Naive thymus-derived CD8-positive, alpha-beta T cell (primary cell): Measurements from ENCODE around the gene KIAA0513. TPM values are rescaled to one million over a fixed set of nuclear protein-coding genes. Genes with fewer than 3 reads are reported as not detected.
"Not testable (repeated sequence)": the region's sequence is repeated elsewhere in the genome, so short reads cannot be mapped to it uniquely, and the experiment has no call there.

Source experiments
- ATAC-seq, 2 donors: fragments of 150-1000 bp; cut with Tn5 transposase in 1 of 2; sonication (Bioruptor Pico), chemical (Tn5 transposase) in 1 of 2; 1 replicate in 1 of 2; 2 replicates in 1 of 2; pipeline ENCODE4 v1.10.0; 2021; ENCODE audit warnings: mild to moderate bottlenecking in 2 of 2, moderate library complexity in 2 of 2
- POLR2A ChIA-PET: fragments of 350-600 bp; sonication (Branson Sonifier 250); formaldehyde crosslinking; loops from one replicate; lab custom pipeline; 2021; ENCODE audit warnings: antibody characterized with exemption; lab: Charles Lee
- DNase-seq, 10 donors: peaks; one replicate each; pipeline versions ENCODE4 v3.0.0 to v3.0.0-alpha.2; 2020 to 2022
- H3K27ac Mint-ChIP-seq, 10 donors: one replicate each; pipeline ENCODE4 v1.8.0; 2020 to 2022; ENCODE audit warnings: mild to moderate bottlenecking in 10 of 10, mixed read lengths in 10 of 10, moderate library complexity in 4 of 10, inconsistent platforms in 1 of 10
- H3K27me3 Mint-ChIP-seq, 5 donors: one replicate each; pipeline ENCODE4 v1.8.0; 2021 to 2022; ENCODE audit warnings: mixed read lengths in 5 of 5
- H3K36me3 Mint-ChIP-seq, 3 donors: one replicate each; pipeline ENCODE4 v1.8.0; 2020 to 2022; ENCODE audit warnings: mixed read lengths in 3 of 3, mild to moderate bottlenecking in 2 of 3, inconsistent platforms in 1 of 3
- H3K4me1 Mint-ChIP-seq, 4 donors: one replicate each; pipeline ENCODE4 v1.8.0; 2021 to 2022; ENCODE audit warnings: mixed read lengths in 4 of 4
- H3K4me3 Mint-ChIP-seq, 10 donors: one replicate each; pipeline ENCODE4 v1.8.0; 2020 to 2022; ENCODE audit warnings: mild to moderate bottlenecking in 10 of 10, mixed read lengths in 10 of 10, moderate library complexity in 6 of 10, inconsistent platforms in 1 of 10
- H3K9me3 Mint-ChIP-seq, 9 donors: one replicate each; pipeline ENCODE4 v1.8.0; 2020 to 2022; ENCODE audit warnings: mixed read lengths in 9 of 9, mild to moderate bottlenecking in 3 of 9, inconsistent platforms in 1 of 9, moderate library complexity in 1 of 9
- polyA plus RNA-seq, 3 donors: library from polyadenylated mRNA; unstranded; fragments of 300-500 nt; fragmentation: Illumina TruSeq; gene quantifications; one replicate each; pipeline ENCODE4 v1.2.3, GENCODE V29; 2021
- total RNA-seq, 8 experiments: library from RNA in 2 of 8; stranded (reverse) in 2 of 8; gene quantifications; one replicate each; pipeline ENCODE4 v1.2.3 and lab custom pipeline; 2021 to 2026

The KIAA0513 gene
- total and polyA plus RNA-seq, 5 experiments from 2014 or later = 4.5 to 15.1 (median 12.1) TPM

GRCh38 chr16:85114909-85115567 is 87.4 kb downstream of the KIAA0513 start:
- Mint-ChIP-seq H3K4me1 (peaks cover 7 to 12% (median 9%) of the 10 kb centered on the region in 4 donors), H3K9me3 (no peaks in the 10 kb centered on the region), H3K4me3 (peak overlapping the region; percentile 58 to 86 (median 79)), H3K36me3 (no peaks in the 10 kb centered on the region), H3K27ac (peak overlapping the region; percentile 38 to 89 (median 72)), H3K27me3 (no peaks in the 10 kb centered on the region)
- POLR2A ChIA-PET = interaction anchor here (0.9 kb wide), 1 partner anchor 10 kb away, joined by 4 read pairs; no protein-coding TSS in a partner anchor
- ATAC-seq (peak; percentile 89 to 96), DNase-seq (peak; percentile 55 to 83 (median 72))

DNA sequence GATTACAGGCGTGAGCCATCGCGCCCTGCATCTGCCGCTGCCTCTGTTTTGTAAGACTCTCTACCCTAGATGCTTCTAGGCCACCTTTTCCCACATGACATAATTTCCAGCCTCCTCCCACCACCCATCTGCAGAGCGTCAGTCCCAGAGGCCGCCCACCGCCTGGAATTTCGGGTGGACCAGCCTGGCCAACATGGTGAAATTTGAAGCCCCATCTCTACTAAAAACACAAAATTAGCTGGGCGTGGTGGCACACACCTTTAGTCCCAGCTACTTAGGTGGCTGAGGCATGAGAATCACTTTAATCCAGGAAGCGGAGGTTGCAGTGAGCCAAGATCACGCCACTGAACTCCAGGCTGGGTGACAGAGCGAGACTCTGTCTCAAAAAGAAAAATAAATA is 89.8 kb downstream of the KIAA0513 start:
- Mint-ChIP-seq H3K4me3 (no peak overlapping the region), H3K27me3 (no peaks in the 10 kb centered on the region), H3K9me3 (no peaks in the 10 kb centered on the region), H3K36me3 (no peaks in the 10 kb centered on the region), H3K4me1 (peaks cover 7 to 12% (median 9%) of the 10 kb centered on the region in 4 donors), H3K27ac (no peak overlapping the region)
- POLR2A ChIA-PET = no interaction called here
- no peak for DNase-seq
- ATAC-seq = no peak

DNA sequence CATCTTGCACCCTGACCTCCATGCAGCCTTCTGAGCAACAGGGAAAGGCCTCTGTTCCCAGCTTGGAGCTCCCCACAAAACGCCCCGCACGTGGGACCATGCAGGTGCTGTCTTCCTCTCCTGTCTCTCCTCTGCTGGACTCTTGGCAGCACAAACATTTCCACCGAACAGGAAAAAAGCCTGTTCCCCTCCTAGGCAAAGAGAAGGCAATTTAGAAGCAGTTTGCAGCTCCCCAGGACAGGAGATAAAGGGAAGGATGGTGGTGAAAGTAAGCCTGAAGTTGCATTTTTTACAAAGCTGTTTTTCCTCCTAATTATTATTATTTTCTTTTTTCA is 92.4 kb downstream of the KIAA0513 start:
- Mint-ChIP-seq H3K27me3 (no peaks in the 10 kb centered on the region), H3K4me3 (no peak overlapping the region), H3K9me3 (no peaks in the 10 kb centered on the region), H3K4me1 (peaks cover 3 to 7% (median 5%) of the 10 kb centered on the region in 4 donors), H3K36me3 (no peaks in the 10 kb centered on the region), H3K27ac (no peak overlapping the region)
- POLR2A ChIA-PET = no interaction called here
- no peak for DNase-seq
- ATAC-seq = no peak

DNA sequence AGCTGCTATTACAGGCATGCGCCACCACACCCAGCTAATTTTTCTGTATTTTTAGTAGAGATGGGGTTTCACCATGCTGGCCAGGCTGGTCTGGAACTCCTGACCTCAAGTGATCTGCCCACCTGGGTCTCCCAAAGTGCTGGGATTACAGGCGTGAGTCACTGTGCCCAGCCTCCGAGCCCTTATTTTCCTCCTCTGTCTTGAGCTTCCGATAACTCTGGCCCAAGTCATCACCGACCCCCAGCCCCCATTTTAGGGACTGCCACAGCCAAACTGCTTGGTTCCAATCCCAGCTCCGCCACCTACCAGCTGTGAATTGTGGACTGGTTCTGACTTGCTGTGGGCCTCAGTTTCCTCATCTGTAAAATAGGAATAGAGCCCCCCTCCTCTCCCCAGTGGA is 95.8 kb downstream of the KIAA0513 start:
- not testable (repeated sequence) for H3K9me3 Mint-ChIP-seq, DNase-seq, H3K36me3 Mint-ChIP-seq, H3K27me3 Mint-ChIP-seq, H3K27ac Mint-ChIP-seq, H3K4me3 Mint-ChIP-seq, ATAC-seq
- H3K4me1 Mint-ChIP-seq = peaks cover 0 to 11% (median 4%) of the 10 kb centered on the region in 4 donors
- POLR2A ChIA-PET = interaction anchor here (0.7 to 0.8 kb wide), 2 partner anchors 20 to 904 kb away, joined by 4 to 10 read pairs; no protein-coding TSS in a partner anchor

- Mint-ChIP-seq H3K4me1 (peaks cover 0 to 11% (median 4%) of the 10 kb centered on the region in 4 donors), H3K4me3 (no peak overlapping the region), H3K27me3 (peaks cover 0 to 2% (median 0%) of the 10 kb centered on the region in 5 donors), H3K27ac (no peak overlapping the region), H3K36me3 (no peaks in the 10 kb centered on the region), H3K9me3 (no peaks in the 10 kb centered on the region)
- ATAC-seq = no peak
- POLR2A ChIA-PET = no interaction called here
- DNase-seq = no peak
Observed at GRCh38 chr16:85123891-85124635, 96.5 kb downstream of the KIAA0513 start.

GRCh38 chr16:85124636-85125346 is 97.2 kb downstream of the KIAA0513 start:
- Mint-ChIP-seq H3K9me3 (no peaks in the 10 kb centered on the region), H3K4me3 (no peak overlapping the region), H3K27ac (no peak overlapping the region), H3K36me3 (no peaks in the 10 kb centered on the region), H3K27me3 (peaks cover 0 to 2% (median 0%) of the 10 kb centered on the region in 5 donors), H3K4me1 (peaks cover 0 to 11% (median 4%) of the 10 kb centered on the region in 4 donors)
- DNase-seq (no peak), ATAC-seq (no peak)
- POLR2A ChIA-PET = no interaction called here

- no peak for DNase-seq
- H3K27me3 Mint-ChIP-seq = peaks cover 0 to 2% (median 0%) of the 10 kb centered on the region in 5 donors
- no peaks in the 10 kb centered on the region for H3K36me3 Mint-ChIP-seq
- POLR2A ChIA-PET = interaction anchor here (0.6 kb wide), 1 partner anchor 255 kb away, joined by 4 read pairs; no protein-coding TSS in a partner anchor
- no peak for ATAC-seq
- H3K9me3 Mint-ChIP-seq = no peaks in the 10 kb centered on the region
- peaks cover 0 to 11% (median 4%) of the 10 kb centered on the region in 4 donors for H3K4me1 Mint-ChIP-seq
- H3K27ac Mint-ChIP-seq = no peak overlapping the region
- no peak overlapping the region for H3K4me3 Mint-ChIP-seq
Observed at GRCh38 chr16:85125570-85126393, 98.2 kb downstream of the KIAA0513 start.

DNA sequence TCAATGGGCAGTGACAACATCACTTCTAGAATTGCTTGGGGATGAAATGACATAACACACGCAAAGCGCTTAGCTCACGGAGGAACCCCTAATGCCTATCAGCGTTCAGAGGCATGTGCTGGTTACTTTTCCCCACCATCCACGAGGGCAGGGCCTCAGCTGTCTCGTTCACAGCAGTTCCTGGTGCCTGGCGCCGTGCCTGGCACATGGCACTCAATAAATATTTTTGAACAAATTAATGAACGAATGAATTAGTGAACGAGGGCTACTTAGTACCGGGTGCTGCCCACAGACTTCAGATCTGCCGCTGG is 98.8 kb downstream of the KIAA0513 start:
- Mint-ChIP-seq H3K4me1 (peaks cover 0 to 11% (median 4%) of the 10 kb centered on the region in 4 donors), H3K27ac (no peak overlapping the region), H3K27me3 (peaks cover 0 to 2% (median 0%) of the 10 kb centered on the region in 5 donors), H3K9me3 (no peaks in the 10 kb centered on the region), H3K36me3 (no peaks in the 10 kb centered on the region), H3K4me3 (no peak overlapping the region)
- ATAC-seq = no peak
- POLR2A ChIA-PET = interaction anchor here (0.6 kb wide), 1 partner anchor 256 kb away, joined by 4 read pairs; no protein-coding TSS in a partner anchor
- DNase-seq = no peak

- no peaks in the 10 kb centered on the region for H3K9me3 Mint-ChIP-seq
- POLR2A ChIA-PET = interaction anchor here (0.6 kb wide), 1 partner anchor 256 kb away, joined by 4 read pairs; no protein-coding TSS in a partner anchor
- no peaks in the 10 kb centered on the region for H3K36me3 Mint-ChIP-seq
Observed at GRCh38 chr16:85126705-85127378, 99.2 kb downstream of the KIAA0513 start.

GRCh38 chr16:85127379-85127723 is 99.8 kb downstream of the KIAA0513 start:
- Mint-ChIP-seq H3K36me3 (no peaks in the 10 kb centered on the region), H3K9me3 (no peaks in the 10 kb centered on the region), H3K4me1 (peaks cover 0 to 11% (median 4%) of the 10 kb centered on the region in 4 donors), H3K4me3 (peak overlapping the region in 1 of 10 donors; percentile 34), H3K27ac (peak overlapping the region in 1 of 10 donors; percentile 75), H3K27me3 (peaks cover 0 to 2% (median 0%) of the 10 kb centered on the region in 5 donors)
- POLR2A ChIA-PET = no interaction called here
- ATAC-seq (no peak), DNase-seq (no peak)

More at GRCh38 chr16:85126705-85127378, 99.2 kb downstream of the KIAA0513 start:
- Mint-ChIP-seq H3K4me3 (no peak overlapping the region), H3K4me1 (peaks cover 0 to 11% (median 4%) of the 10 kb centered on the region in 4 donors), H3K27me3 (peaks cover 0 to 2% (median 0%) of the 10 kb centered on the region in 5 donors), H3K27ac (no peak overlapping the region)
- DNase-seq (no peak), ATAC-seq (no peak)

GRCh38 chr16:85128079-85128837 is 100.7 kb downstream of the KIAA0513 start:
- H3K9me3 Mint-ChIP-seq = no peaks in the 10 kb centered on the region
- POLR2A ChIA-PET = interaction anchor here (0.6 kb wide), 1 partner anchor 68 kb away, joined by 3 read pairs; no protein-coding TSS in a partner anchor
- DNase-seq = no peak

More at GRCh38 chr16:85128079-85128837, 100.7 kb downstream of the KIAA0513 start:
- Mint-ChIP-seq H3K27me3 (peaks cover 0 to 2% (median 0%) of the 10 kb centered on the region in 5 donors), H3K27ac (no peak overlapping the region), H3K4me1 (peaks cover 2 to 11% (median 4%) of the 10 kb centered on the region in 4 donors), H3K4me3 (no peak overlapping the region), H3K36me3 (no peaks in the 10 kb centered on the region)
- no peak for ATAC-seq
